ENCODE results near the gene IL26. TPM values are rescaled to one million over a fixed set of nuclear protein-coding genes. Genes with fewer than 3 reads are reported as not detected.

Gene IL26
- total and polyA plus RNA-seq, 7 donors: not detected

DNA sequence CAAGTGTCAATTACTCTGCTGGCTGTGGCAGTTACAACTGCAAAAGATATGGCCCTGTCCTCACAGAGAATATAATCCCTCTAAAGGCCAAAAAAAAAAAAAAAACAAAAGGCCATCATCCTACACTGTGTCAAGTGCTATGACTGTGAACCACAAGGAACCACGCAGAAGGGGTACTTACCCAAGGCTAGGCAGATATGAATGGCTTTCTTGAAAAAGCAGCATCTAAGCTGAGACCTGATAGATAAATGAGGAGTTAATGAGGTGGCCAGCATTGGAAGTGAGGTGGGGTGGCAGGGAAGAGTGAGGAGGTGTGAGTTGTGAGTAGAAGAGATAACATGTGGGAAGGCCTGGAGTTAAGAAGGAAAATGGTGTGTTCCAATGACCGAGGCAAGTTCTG lies 44.2 kb upstream of the IL26 start:
- WGBS, 3 donors: 86 to 100% (median 91%) methylated on average over 2 of the region's 2 CpGs
- TF ChIP-seq, protein P1, sequence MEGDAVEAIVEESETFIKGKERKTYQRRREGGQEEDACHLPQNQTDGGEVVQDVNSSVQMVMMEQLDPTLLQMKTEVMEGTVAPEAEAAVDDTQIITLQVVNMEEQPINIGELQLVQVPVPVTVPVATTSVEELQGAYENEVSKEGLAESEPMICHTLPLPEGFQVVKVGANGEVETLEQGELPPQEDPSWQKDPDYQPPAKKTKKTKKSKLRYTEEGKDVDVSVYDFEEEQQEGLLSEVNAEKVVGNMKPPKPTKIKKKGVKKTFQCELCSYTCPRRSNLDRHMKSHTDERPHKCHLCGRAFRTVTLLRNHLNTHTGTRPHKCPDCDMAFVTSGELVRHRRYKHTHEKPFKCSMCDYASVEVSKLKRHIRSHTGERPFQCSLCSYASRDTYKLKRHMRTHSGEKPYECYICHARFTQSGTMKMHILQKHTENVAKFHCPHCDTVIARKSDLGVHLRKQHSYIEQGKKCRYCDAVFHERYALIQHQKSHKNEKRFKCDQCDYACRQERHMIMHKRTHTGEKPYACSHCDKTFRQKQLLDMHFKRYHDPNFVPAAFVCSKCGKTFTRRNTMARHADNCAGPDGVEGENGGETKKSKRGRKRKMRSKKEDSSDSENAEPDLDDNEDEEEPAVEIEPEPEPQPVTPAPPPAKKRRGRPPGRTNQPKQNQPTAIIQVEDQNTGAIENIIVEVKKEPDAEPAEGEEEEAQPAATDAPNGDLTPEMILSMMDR (IDR thresholded peaks at IDR 0.05): no peak
- DNase-seq: no peak

DNA sequence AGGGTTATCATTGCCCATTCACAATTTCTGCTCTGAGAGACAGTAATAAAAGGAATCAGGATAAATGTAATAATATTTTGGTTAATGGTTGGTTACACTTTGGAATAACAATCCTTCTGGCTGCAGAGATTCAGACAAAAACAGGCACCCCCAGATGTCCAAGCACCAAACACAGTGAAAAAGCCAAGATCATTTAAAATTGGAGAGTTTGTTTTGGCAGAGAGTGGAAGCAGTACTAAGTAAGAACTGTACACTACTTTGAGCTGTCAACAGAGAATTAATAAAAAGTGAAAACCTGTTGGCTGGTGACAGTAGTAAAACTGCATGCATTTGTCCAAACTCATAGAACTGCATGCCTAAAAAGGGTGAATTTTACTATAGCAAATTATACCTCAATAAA lies 43.4 kb upstream of the IL26 start:
- Histone ChIP-seq H3K27me3 (ENCODE audit: insufficient read depth in 3 of 3, low read length in 2 of 3) (no peaks in the 10 kb centered on the region), H3K4me1 (no peaks in the 10 kb centered on the region), H3K4me3 (no peak overlapping the region), H3K9me3 (no peaks in the 10 kb centered on the region), H3K36me3 (ENCODE audit: insufficient read depth in 1 of 2, low read depth in 1 of 2) (no peaks in the 10 kb centered on the region), H3K27ac (no peak overlapping the region)
- TF ChIP-seq, protein P1 (IDR thresholded peaks at IDR 0.05): no peak
- intact Hi-C loops (cut with DNase I): no loop called here
- DNase-seq (no peak), ATAC-seq (no peak)

More for the DNA sequence above, 44.2 kb upstream of the IL26 start:
- ATAC-seq: no peak
- H3K4me3 ChIP-seq: no peak overlapping the region
- H3K36me3 ChIP-seq (ENCODE audit: insufficient read depth in 1 of 2, low read depth in 1 of 2): no peaks in the 10 kb centered on the region
- H3K9me3 ChIP-seq: no peaks in the 10 kb centered on the region
- H3K27me3 ChIP-seq (ENCODE audit: insufficient read depth in 3 of 3, low read length in 2 of 3): no peaks in the 10 kb centered on the region
- intact Hi-C loops (cut with DNase I): no loop called here
- H3K4me1 ChIP-seq: no peaks in the 10 kb centered on the region
- no peak overlapping the region for H3K27ac ChIP-seq

DNA sequence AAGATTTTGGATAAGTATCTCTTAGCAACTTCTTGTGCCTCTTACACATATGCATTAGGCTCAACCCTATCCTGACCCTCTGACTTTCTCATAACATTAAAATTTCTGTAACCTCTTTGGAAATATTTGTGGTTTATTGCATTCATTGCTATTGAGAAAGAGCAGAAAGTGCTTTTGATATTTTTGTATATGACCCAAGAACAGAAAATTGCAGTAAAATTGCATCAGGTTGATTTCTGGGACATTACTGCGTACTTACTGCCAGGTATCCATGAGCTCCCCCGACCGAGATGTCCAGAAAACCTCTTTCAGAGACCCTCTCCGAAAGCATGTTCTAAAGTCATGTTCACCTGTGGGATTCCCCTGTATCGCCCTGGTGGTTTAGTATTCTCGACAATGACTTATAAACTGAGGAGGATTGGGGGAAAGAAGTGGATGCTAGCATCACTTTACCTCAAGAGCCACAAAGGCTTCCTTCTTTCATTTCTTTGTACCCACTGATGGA lies 42.3 kb upstream of the IL26 start:
- intact Hi-C loops (cut with DNase I): no loop called here
- Histone ChIP-seq H3K4me3 (no peak overlapping the region), H3K9me3 (no peaks in the 10 kb centered on the region), H3K27ac (no peak overlapping the region), H3K27me3 (ENCODE audit: insufficient read depth in 3 of 3, low read length in 2 of 3) (no peaks in the 10 kb centered on the region), H3K4me1 (no peaks in the 10 kb centered on the region), H3K36me3 (ENCODE audit: insufficient read depth in 1 of 2, low read depth in 1 of 2) (no peaks in the 10 kb centered on the region)
- ATAC-seq: no peak
- DNase-seq: no peak
- TF ChIP-seq, protein P1 (IDR thresholded peaks at IDR 0.05): no peak
- 83 to 91% (median 90%) methylated on average over 6 of the region's 6 CpGs for WGBS, 3 donors

DNA sequence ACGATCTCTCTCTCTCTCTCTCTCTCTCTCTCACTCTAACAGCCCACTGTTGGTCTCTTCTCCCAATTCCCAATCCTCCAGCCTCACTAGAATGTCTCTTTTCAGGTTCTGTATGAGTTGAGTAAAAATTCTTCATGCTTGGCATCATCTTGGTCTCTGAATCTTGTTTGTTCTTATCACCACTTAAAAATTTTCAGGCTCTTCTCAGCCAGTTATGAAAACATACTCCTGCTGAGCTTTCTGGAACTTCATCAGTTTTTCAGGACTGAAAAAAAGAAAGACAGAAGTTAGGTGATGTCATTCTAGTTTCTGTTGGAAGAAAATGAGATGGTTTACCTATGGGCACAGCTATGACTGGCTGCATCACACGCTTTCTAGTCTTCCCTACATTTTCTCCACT lies 39.2 kb upstream of the IL26 start:
- Histone ChIP-seq H3K27ac (no peak overlapping the region), H3K27me3 (ENCODE audit: insufficient read depth in 3 of 3, low read length in 2 of 3) (no peaks in the 10 kb centered on the region), H3K36me3 (ENCODE audit: insufficient read depth in 1 of 2, low read depth in 1 of 2) (no peaks in the 10 kb centered on the region), H3K9me3 (no peaks in the 10 kb centered on the region), H3K4me3 (no peak overlapping the region), H3K4me1 (no peaks in the 10 kb centered on the region)
- intact Hi-C loops (cut with DNase I): no loop called here
- DNase-seq (no peak), ATAC-seq (no peak)
- WGBS, 3 donors: 78 to 93% (median 91%) methylated on average over 2 of the region's 2 CpGs
- TF ChIP-seq, protein P1 (IDR thresholded peaks at IDR 0.05): no peak

DNA sequence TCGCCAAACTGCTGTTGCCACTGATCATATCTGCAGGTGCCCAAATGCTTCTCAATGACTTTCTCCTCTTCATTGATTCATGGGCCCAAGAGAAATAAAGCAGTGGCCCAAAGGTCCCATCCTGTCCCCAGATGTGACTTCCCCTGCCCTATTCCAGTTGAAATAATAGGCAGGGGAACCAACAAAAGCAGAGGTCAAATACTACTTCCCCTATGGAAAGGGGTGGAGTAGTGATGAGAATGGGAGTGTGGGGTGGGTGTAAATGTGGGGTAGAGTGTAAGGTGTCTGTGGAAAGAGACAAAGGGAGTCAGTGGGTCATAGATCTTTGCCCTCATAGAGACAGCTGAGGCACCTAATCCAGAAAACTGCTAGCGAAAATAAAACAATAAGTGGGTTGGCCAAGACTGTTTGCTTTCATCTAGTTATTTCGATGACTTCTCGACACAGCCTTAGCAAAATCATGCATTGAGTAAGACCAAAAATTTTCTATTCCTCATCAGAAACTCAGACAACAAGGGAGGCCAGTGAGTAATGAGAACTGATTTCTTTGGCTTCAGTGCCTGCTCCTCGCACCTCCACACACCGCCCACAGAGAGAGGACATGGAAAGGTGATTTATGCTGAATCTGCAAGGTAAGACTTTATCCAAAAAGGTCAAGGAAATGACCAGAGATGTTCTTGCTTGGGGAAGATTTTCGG lies 38.7 kb upstream of the IL26 start:
- WGBS, 3 donors: 93 to 94% (median 94%) methylated on average over 7 of the region's 7 CpGs
- no peak for ATAC-seq

More for the DNA sequence above, 38.7 kb upstream of the IL26 start:
- Histone ChIP-seq H3K27me3 (ENCODE audit: insufficient read depth in 3 of 3, low read length in 2 of 3) (no peaks in the 10 kb centered on the region), H3K9me3 (no peaks in the 10 kb centered on the region), H3K4me1 (no peaks in the 10 kb centered on the region), H3K36me3 (ENCODE audit: insufficient read depth in 1 of 2, low read depth in 1 of 2) (no peaks in the 10 kb centered on the region), H3K4me3 (no peak overlapping the region), H3K27ac (no peak overlapping the region)
- intact Hi-C loops (cut with DNase I): no loop called here
- DNase-seq: no peak
- TF ChIP-seq, protein P1 (IDR thresholded peaks at IDR 0.05): no peak
